Measurements from ENCODE around the gene RAET1E.
"Not testable (repeated sequence)": the region's sequence is repeated elsewhere in the genome, so short reads cannot be mapped to it uniquely, and the experiment has no call there.

The RAET1E gene

GRCh38 chr6:149935246-149935645 is 37.3 kb upstream of the RAET1E start:
- H3K9me3 Mint-ChIP-seq = no peaks in the 10 kb centered on the region
- H3K4me1 Mint-ChIP-seq = peaks cover 28% of the 10 kb centered on the region
- DNase-seq (ENCODE audit: low spot score in 2 of 2) (no peak), ATAC-seq (no peak)
- no peaks in the 10 kb centered on the region for H3K36me3 Mint-ChIP-seq
- H3K4me3 Mint-ChIP-seq = no peak overlapping the region
- H3K27ac Mint-ChIP-seq = no peak overlapping the region

DNA sequence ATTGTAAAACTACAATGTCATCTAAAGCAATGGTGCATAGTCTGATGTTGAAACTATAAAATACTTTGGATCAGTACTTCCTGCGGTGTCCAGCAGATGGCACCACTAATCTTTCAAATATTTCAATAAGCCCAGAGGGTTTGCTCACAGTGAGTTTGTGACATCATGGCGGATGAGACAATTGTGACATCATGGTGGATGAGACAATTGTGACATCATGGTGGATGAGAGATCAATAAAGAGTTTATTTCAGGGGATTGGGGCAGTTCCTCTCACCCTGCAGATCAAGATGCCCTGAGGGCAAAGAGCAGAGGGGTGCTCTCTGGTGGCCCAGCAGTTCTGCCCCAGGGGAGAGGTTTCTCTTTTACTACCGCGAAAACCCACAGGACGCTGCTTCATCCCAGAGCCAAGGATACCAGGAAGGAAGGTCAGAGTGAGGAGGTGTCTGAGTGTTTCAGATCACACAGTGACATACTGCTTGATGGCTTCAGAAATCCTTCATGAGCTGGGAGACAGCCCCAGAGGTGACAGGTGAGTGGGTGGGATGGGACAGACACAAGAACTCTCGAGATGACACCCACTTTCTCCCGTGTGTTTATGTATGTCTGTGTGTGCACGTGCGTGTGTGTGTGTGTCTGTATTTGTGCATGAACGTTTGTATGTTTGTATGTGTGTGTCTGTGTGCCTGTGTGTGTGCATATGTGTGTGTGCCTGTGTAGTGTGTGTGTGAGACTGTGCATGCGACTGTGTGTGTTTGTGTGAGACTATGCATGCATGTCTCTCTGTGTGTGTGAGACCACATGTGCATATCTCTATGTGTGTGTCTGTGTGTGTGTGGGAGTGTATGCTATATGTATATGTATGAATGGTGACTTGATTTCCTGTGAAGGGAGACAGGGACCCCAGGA is 36.6 kb upstream of the RAET1E start:
- peak; percentile 47 for ATAC-seq
- peak; percentile 57 to 85 for DNase-seq (ENCODE audit: low spot score in 2 of 2)
- Mint-ChIP-seq H3K4me1 (peaks cover 23% of the 10 kb centered on the region), H3K4me3 (no peak overlapping the region), H3K36me3 (no peaks in the 10 kb centered on the region), H3K27ac (no peak overlapping the region), H3K9me3 (no peaks in the 10 kb centered on the region)

DNA sequence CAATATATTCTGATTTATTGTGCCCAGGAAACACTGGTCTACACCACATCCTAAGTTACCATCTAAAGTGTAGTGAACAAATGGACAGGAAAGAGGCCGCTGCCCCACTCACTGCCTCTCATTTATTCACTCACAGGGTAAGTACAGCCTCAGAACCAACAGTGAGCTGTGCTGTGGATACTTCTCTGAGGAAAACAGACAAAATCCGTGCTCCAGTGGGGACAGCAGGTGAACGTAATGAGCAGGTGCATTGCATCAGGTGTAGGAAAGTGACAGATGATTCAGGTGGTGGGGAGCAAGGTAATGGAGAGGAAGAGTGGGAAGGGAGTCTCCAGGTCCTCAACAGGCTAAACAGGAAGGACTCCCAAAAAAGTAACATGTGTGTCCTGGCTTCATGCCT is 35.5 kb upstream of the RAET1E start:
- no peaks in the 10 kb centered on the region for H3K9me3 Mint-ChIP-seq
- DNase-seq (ENCODE audit: low spot score in 2 of 2) (no peak), ATAC-seq (no peak)
- no peaks in the 10 kb centered on the region for H3K36me3 Mint-ChIP-seq
- peaks cover 14% of the 10 kb centered on the region for H3K4me1 Mint-ChIP-seq
- H3K4me3 Mint-ChIP-seq = no peak overlapping the region
- no peak overlapping the region for H3K27ac Mint-ChIP-seq

DNA sequence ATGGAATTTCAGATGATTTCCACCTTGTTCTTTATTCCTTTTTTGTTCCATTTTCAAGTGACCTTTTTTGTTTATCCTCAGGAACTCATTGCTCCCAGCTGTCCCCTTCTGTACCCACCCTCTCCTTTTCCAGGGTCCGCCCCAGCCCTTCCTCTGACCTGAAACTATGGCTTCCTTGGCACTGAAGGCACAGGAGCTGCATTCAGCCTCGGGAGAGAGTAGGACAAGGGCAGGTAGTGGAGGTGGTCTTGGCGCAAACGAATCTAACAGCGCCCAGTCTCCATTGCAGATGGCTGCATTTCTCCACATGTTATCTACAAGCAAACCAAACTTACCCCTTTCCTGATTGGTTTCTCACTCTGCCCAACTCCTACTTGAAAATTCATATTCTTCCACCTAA is 35.1 kb upstream of the RAET1E start:
- H3K4me1 Mint-ChIP-seq = peaks cover 14% of the 10 kb centered on the region
- ATAC-seq (no peak), DNase-seq (ENCODE audit: low spot score in 2 of 2) (no peak)
- no peaks in the 10 kb centered on the region for H3K9me3 Mint-ChIP-seq
- H3K4me3 Mint-ChIP-seq = no peak overlapping the region
- no peaks in the 10 kb centered on the region for H3K36me3 Mint-ChIP-seq
- H3K27ac Mint-ChIP-seq = no peak overlapping the region

DNA sequence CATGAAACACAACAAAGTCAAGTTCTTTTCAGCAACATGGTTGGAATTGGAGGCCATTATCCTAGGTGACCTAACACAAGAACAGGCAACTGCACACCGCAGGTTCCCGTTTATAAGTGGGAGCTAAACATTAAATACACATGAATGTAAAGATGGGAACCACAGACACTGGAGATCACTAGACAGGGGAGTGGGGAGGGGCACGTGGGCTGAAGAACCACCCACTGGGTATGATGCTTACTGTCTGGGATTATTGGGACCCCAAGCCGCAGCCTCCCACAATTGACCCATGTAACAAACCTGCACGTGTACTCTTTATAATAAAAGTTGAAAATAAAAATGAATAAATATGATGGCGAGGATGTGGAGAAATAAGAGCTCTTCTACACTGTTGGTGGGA is 33.6 kb upstream of the RAET1E start:
- no peak for DNase-seq (ENCODE audit: low spot score in 2 of 2)
- no peak overlapping the region for H3K27ac Mint-ChIP-seq
- ATAC-seq = no peak

GRCh38 chr6:149929422-149929821 is 31.5 kb upstream of the RAET1E start:
- DNase-seq (ENCODE audit: low spot score in 2 of 2) = no peak
- Mint-ChIP-seq H3K9me3 (no peaks in the 10 kb centered on the region), H3K4me3 (no peak overlapping the region), H3K4me1 (peaks cover 19% of the 10 kb centered on the region), H3K36me3 (peaks cover 6% of the 10 kb centered on the region), H3K27ac (no peak overlapping the region)
- ATAC-seq = no peak

More for the DNA sequence above, 33.6 kb upstream of the RAET1E start:
- Mint-ChIP-seq H3K4me1 (peaks cover 15% of the 10 kb centered on the region), H3K4me3 (no peak overlapping the region), H3K36me3 (peaks cover 1% of the 10 kb centered on the region), H3K9me3 (no peaks in the 10 kb centered on the region)

DNA sequence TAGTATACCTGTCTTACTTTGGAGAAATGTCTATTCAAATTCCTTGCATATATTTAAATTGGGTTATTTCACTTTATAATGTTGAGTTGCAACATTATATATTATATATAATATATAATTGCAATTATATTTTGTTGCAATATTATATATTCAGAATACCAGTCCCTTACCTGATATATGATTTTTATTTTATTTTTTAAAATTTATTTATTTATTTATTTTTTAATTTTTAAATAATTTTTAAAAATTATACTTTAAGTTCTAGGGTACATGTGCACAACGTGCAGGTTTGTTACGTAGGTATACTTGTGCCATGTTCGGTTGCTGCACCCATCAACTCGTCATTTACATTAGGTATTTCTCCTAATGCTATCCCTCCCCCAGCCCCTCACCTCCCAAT is 29.1 kb upstream of the RAET1E start:
- H3K27ac Mint-ChIP-seq; H3K4me3 Mint-ChIP-seq; ATAC-seq; H3K9me3 Mint-ChIP-seq; DNase-seq (ENCODE audit: low spot score in 2 of 2); H3K36me3 Mint-ChIP-seq: not testable (repeated sequence)
- H3K4me1 Mint-ChIP-seq = peaks cover 33% of the 10 kb centered on the region

GRCh38 chr6:149925974-149926777 is 28.3 kb upstream of the RAET1E start:
- Mint-ChIP-seq H3K4me3 (peak overlapping the region; percentile 50), H3K27ac (no peak overlapping the region), H3K4me1 (peaks cover 36% of the 10 kb centered on the region), H3K9me3 (no peaks in the 10 kb centered on the region), H3K36me3 (peaks cover 6% of the 10 kb centered on the region)
- peak; percentile 83 for ATAC-seq
- peak; percentile 67 to 89 for DNase-seq (ENCODE audit: low spot score in 2 of 2)

DNA sequence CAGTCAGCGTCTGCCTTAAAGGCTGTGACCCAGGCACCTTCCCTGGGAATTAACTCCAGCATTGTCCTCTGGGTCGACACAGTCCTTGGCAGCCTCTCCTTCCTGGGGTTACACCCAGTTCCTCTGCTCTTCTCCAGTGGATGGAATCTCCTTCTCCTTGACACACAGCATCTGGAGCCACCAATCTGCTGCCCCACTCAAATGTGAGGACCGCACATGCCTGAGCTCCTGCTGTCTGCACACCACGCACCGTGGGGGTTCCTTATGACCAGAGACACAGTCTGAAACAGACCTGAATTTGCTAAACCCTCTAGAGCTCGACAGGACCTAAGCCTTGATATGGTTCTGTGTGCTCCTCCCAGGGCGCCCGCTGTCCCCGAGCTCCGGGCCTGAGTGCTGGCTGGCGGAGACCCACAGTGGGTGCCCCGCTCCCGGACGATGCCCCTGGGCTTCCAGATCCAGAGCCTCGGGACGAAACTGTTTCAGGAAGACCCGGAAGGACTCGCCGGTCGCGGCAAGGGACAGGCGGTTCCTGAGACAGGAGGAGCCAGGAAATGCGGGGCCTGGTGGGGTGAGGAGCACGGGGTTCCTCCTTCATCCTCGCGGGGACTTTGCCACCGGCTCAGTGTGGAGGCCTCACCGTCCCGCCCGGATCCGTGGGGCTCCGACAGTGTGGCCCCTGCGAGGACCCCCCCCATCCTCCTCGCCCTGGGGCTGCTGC is 27.5 kb upstream of the RAET1E start:
- Mint-ChIP-seq H3K36me3 (peaks cover 6% of the 10 kb centered on the region), H3K9me3 (no peaks in the 10 kb centered on the region), H3K4me3 (peak overlapping the region; percentile 50), H3K27ac (no peak overlapping the region), H3K4me1 (peaks cover 36% of the 10 kb centered on the region)
- no peak for ATAC-seq
- DNase-seq (ENCODE audit: low spot score in 2 of 2) = no peak

GRCh38 chr6:149924933-149925252 is 27.0 kb upstream of the RAET1E start:
- no peak for ATAC-seq
- peaks cover 6% of the 10 kb centered on the region for H3K36me3 Mint-ChIP-seq
- DNase-seq (ENCODE audit: low spot score in 2 of 2) = no peak
- peaks cover 36% of the 10 kb centered on the region for H3K4me1 Mint-ChIP-seq
- no peak overlapping the region for H3K4me3 Mint-ChIP-seq
- no peaks in the 10 kb centered on the region for H3K9me3 Mint-ChIP-seq
- no peak overlapping the region for H3K27ac Mint-ChIP-seq

DNA sequence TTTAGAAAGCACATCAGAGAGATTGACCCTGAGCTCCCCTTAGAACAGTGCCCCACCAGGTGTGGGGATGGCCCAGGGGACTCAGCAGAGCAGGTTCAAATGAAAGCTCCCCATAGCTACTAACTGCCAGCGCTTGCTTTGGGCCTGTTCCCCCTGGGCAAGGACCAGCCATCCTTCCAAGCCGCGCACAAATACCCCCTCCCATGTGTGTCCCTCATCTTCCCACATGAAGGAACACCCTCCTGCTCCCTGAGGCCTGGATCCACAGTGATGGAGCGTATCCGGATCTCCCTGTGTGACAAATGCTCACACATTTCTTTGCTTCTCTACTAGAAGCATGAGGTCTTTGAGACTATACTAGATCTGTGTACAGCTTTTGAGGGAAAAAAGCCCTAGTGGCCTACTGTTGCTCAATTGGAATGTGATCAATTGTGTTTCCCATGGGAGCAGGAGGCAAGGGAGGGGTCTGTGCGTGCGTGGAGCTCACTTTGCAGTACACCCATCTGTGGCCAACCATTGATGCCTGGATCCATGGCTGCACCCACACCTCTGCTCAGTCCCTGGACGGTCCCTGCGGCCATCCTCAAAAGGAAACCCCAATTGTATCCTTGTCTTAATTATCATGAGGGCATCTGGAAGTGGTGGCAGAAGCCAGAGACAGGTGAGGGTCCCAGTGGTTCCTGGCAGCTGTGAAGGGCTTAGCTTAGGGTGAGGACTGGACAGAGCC is 26.5 kb upstream of the RAET1E start:
- Mint-ChIP-seq H3K27ac (no peak overlapping the region), H3K36me3 (peaks cover 6% of the 10 kb centered on the region), H3K9me3 (no peaks in the 10 kb centered on the region), H3K4me3 (peak overlapping the region; percentile 82), H3K4me1 (peaks cover 36% of the 10 kb centered on the region)
- DNase-seq (ENCODE audit: low spot score in 2 of 2) (no peak), ATAC-seq (no peak)

DNA sequence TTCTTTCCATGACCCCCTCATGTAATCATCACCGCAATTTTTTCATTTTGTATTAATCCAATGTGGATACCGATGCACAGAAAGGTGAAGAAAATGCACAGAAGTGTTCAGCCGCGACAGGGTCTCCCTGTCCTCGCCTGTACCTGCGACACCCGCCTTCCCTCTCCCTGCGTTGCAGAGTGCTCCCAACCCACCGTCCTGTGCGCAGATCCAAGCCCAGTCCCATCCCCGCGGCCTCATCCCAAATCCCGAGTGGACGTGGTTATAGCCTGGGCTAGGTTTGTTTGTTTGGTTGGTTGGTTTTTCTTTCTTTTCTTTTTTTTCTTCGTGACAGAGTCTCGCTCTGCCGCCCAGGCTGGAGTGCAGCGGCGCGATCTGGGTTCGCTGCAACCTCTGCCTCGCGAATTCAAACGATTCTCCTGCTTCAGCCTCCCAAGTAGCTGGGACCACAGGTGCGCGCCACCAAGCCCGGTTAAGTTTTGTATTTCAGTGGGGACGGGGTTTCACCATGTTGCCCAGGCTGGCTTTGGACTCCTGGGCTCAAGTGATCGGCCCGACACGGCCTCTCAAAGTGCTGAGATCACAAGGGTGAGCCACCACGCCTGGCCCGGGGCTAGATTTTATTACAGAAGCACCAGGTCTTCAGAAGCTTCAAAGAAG is 25.5 kb upstream of the RAET1E start:
- Mint-ChIP-seq H3K36me3 (peaks cover 6% of the 10 kb centered on the region), H3K27ac (no peak overlapping the region)
- peak; percentile 15 for ATAC-seq

DNA sequence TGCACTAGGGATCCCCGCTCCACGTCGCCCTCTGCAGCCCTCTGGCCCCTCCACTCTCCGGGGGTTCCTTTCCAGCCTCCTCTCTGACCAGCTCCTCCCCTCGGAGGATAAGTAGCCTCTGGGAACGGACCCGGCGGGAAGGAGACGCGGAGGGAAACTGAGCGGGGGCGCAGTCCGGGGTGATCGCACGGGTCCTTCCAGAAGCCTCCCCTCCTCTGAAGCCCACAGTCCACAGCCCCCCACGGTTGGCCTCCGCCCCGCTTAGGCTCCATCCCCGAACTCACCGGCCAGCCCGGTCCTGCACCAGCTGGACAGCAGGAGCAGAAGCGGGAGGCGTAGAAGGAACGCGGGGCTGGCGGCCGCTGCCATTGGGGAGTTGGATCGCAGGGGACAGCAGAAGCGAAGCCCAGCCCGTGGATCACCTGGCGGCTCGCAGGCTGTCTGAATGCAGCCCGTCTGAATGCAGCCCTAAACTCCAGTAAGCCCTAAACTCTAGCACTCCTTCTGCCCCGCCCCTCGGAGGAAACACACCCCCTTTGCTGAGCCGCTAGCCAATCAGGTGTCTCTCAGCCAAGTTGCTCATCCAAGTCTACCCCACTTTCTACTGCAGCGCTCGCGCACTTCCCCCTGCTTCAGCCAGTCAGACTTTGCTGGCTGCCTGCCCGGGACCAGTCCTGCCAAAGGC is 24.9 kb upstream of the RAET1E start, which contains the start of gene RAET1G:
TSS of gene RAET1G (minus strand) at position 480 of the 685 bp plus-strand sequence. CDS start at position 369, 111 bp downstream.
- Mint-ChIP-seq H3K9me3 (no peaks in the 10 kb centered on the region), H3K4me1 (peaks cover 36% of the 10 kb centered on the region), H3K36me3 (peaks cover 6% of the 10 kb centered on the region), H3K27ac (no peak within 1 kb of the TSS), H3K4me3 (peak within 1 kb of the TSS; percentile 82)
- DNase-seq (ENCODE audit: low spot score in 2 of 2) (peak; percentile 55 to 86), ATAC-seq (peak; percentile 92)

More for the DNA sequence above, 25.5 kb upstream of the RAET1E start:
- Mint-ChIP-seq H3K4me1 (peaks cover 36% of the 10 kb centered on the region), H3K9me3 (no peaks in the 10 kb centered on the region), H3K4me3 (peak overlapping the region; percentile 82)
- DNase-seq (ENCODE audit: low spot score in 2 of 2) = no peak

DNA sequence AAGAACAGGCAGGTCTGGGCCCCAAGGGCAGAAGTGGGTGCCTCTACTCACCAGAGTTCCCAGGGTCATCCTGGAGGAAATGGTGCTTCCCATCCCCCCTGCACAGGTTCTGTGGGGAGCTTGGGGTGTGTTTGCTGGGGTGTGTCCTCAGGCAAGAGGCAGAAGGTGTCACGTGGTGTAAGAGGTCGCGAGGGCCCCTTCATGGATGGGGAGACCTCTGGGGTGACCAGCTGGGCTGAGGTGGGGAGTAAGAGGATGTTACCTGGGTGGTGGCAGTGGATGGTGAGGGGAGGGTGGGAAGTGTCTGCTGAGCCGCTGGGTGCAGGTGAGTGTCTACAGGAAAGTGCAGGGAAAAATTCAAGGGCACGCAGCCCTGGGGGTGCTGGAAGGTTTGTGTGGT is 24.2 kb upstream of the RAET1E start:
- ATAC-seq; H3K27ac Mint-ChIP-seq; H3K9me3 Mint-ChIP-seq; DNase-seq (ENCODE audit: low spot score in 2 of 2); H3K36me3 Mint-ChIP-seq: not testable (repeated sequence)
- Mint-ChIP-seq H3K4me1 (peaks cover 36% of the 10 kb centered on the region), H3K4me3 (peak overlapping the region; percentile 82)

Measured in stimulated activated effector memory CD8-positive, alpha-beta T cell treated with anti-CD3 and anti-CD28 coated beads, Interleukin-12 subunit alpha, Interleukin-12 subunit beta, amount 100 ng/mL, for 72 hours (primary cell).